HepG2 (cell line): ENCODE data around the gene DBNDD2.

Source experiments
- FOXM1 ChIP-seq: sonication (generic); formaldehyde crosslinking; IDR thresholded peaks from 2 replicates; pipeline ENCODE4 v1.5.0; 2020; ENCODE audit warnings: missing genetic modification reagents
- HOXA9 ChIP-seq: sonication (generic); formaldehyde crosslinking; IDR thresholded peaks from 2 replicates; pipeline ENCODE4 v1.8.1; 2022; ENCODE audit warnings: missing genetic modification reagents, mild to moderate bottlenecking, moderate library complexity, borderline replicate concordance
- JUN ChIP-seq: sonication (generic); formaldehyde crosslinking; IDR thresholded peaks from 2 replicates; pipeline ENCODE4 v1.4.0; 2020; ENCODE audit warnings: mild to moderate bottlenecking, missing genetic modification reagents
- POLR2AphosphoS5 ChIP-seq: IDR thresholded peaks from 2 replicates; pipeline ENCODE4 v1.6.1; 2012; ENCODE audit warnings: low read depth, low read length
- TCF12 ChIP-seq, 2 experiments: fragments of 450-650 bp in 1 of 2; sonication (generic) in 1 of 2; formaldehyde crosslinking in 1 of 2; IDR thresholded peaks; 2 replicates each; pipeline versions ENCODE4 v1.6.1 to v1.8.0; 2017 to 2022; ENCODE audit warnings: antibody characterized with exemption in 1 of 2, mild to moderate bottlenecking in 1 of 2, missing genetic modification reagents in 1 of 2, moderate library complexity in 1 of 2
- ZFX ChIP-seq: sonication (generic); formaldehyde crosslinking; IDR thresholded peaks from 2 replicates; pipeline ENCODE4 v1.4.0; 2020; ENCODE audit warnings: mild to moderate bottlenecking, low read depth, missing genetic modification reagents, moderate library complexity
- ZNF777 ChIP-seq: sonication (generic); formaldehyde crosslinking; IDR thresholded peaks from 2 replicates; pipeline ENCODE4 v1.4.0; 2020; ENCODE audit warnings: missing genetic modification reagents
- ZSCAN31 ChIP-seq: sonication (generic); formaldehyde crosslinking; IDR thresholded peaks from 2 replicates; pipeline ENCODE4 v1.5.0; 2020; ENCODE audit warnings: low read depth, mild to moderate bottlenecking, missing genetic modification reagents
- TF ChIP-seq, protein P1 (sequence below): sonication (generic); formaldehyde crosslinking; IDR thresholded peaks from 2 replicates; pipeline ENCODE4 v1.5.0; 2020; ENCODE audit warnings: mild to moderate bottlenecking, missing genetic modification reagents, moderate library complexity

DNA sequence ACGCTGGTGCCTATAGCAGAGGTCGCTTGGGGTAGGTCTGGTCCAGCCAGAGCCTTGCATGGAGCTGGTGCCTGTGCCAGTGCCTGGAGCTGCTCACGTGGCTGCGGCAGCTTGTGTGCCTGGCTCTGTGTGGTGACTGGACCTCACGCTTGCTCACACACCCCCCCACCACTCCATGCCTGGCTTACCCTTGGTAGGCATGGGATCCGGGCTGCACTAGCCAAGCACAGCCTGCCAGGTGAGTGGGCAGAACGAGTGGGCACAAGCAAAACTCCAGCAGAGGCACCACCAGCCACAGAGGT lies 13.0 kb upstream of the DBNDD2 start:
- TF ChIP-seq, protein P1, sequence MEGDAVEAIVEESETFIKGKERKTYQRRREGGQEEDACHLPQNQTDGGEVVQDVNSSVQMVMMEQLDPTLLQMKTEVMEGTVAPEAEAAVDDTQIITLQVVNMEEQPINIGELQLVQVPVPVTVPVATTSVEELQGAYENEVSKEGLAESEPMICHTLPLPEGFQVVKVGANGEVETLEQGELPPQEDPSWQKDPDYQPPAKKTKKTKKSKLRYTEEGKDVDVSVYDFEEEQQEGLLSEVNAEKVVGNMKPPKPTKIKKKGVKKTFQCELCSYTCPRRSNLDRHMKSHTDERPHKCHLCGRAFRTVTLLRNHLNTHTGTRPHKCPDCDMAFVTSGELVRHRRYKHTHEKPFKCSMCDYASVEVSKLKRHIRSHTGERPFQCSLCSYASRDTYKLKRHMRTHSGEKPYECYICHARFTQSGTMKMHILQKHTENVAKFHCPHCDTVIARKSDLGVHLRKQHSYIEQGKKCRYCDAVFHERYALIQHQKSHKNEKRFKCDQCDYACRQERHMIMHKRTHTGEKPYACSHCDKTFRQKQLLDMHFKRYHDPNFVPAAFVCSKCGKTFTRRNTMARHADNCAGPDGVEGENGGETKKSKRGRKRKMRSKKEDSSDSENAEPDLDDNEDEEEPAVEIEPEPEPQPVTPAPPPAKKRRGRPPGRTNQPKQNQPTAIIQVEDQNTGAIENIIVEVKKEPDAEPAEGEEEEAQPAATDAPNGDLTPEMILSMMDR, result no peak
- no peak for TF ChIP-seq POLR2AphosphoS5
- TF ChIP-seq ZSCAN31 (CRISPR knock-in tag), result no peak
- no peak for TF ChIP-seq TCF12 (IDR thresholded peaks at IDR 0.05)
- TF ChIP-seq TCF12 (CRISPR knock-in tag; IDR thresholded peaks at IDR 0.05), result no peak
- no peak for TF ChIP-seq JUN (CRISPR knock-in tag)
- no peak for TF ChIP-seq ZFX
- no peak for TF ChIP-seq FOXM1 (CRISPR knock-in tag)
- no peak for TF ChIP-seq HOXA9
- TF ChIP-seq ZNF777, result no peak
